NK-92 treated with Interleukin-12 subunit alpha and Interleukin-12 subunit beta, amount 100 ng/mL, for 24 hours (cell line): ENCODE results near the gene OR52N2.

Experiments
- DNase-seq: peaks from one replicate; lab custom pipeline; 2025; lab: John Stamatoyannopoulos, UW

Gene OR52N2

DNA sequence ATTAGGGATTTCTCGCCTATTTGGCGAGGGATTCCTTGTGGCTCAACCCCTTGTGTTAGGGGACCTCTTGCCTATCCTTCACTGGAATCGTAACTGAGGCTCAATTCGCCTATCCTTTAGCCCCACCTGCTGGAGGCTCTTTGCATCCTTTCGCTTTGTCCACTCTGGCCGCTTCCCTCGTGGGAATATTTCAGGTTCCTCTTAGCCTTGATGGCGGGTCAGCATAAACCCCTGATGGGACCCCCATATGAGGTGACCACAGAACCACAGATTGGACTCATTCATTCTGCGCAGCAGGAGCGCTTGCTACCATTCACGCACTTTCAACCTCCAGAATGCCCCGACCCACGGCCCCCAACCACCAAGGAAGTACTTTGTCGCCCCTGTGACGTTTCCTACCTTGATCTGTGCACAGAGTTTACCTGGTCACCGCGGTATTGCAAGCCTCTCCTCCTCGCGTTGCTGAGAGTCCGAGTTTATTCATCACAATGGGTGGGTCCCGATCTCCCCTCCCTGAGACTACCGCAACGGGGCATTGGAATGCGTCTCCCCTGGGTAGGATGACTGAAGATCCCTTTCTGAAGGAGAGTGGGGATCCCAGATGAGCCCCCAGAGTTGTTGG is at the start of gene OR52N2:
Gene OR52N2, plus strand, starts transcription at position 425 of the 622 bp plus-strand sequence. CDS start 11,412 bp downstream, outside the sequence.
- peak; percentile 44 for DNase-seq

DNA sequence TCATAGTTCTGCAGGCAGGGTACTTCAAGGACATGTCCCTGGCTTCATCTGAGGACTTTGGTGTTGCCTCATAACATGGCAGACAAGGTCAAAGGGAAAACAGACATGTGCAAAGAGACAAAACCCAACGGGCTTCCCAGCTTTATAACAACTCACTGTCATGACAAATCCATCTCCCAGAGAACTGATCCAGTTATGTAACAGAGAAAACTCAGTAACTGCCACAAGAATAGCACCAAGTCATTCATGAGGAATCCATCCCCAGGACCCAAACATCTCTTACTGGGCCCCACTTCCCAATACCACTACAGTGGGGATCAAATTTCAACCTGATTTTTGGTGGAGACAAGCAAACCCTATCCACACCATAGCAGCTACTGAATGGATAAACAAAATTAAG is 41.7 kb upstream of the OR52N2 start:
- no peak for DNase-seq

DNA sequence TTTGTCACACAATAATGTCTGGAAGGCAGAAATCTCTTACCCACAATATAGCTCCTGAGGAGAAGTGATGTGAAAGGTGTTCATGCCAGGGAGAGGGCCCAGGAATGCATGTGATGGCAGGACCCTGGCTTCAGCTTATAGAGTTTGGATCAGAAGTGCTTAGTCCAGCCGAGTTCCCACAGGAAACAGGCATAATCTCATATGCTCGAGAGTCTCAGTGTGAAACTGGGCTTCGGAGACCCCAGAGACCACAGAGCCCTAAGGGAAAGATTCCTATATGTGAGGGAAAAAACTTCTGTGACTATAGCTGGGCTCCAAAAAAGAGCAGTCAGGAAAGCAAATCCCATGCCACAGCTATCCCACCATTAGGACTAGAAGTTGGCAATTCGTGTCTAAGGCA is 25.5 kb upstream of the OR52N2 start, which contains the start of gene OR52N5:
Gene OR52N5, minus strand, starts transcription at position 101 of the 400 bp plus-strand sequence. CDS start 4,721 bp downstream, outside the sequence.
- no peak for DNase-seq

DNA sequence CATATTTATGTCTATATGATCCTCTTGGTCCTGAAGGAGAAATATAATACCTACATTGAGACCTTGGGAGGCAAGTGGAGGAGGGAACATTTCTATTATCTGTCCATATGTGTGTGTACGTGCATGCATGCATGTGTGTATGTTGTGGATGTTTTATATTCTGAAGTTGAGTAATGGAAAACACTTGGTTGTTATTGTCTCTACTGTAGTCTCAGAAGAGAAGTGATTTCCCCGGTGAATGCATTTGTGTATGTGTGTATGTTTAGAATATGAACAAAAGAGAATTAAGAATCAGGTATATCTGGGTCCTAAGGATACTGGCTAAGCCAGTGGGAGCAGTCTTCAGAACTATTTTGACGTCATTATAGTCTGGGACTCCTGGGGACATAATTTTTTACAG is 17.6 kb upstream of the OR52N2 start, which contains the start of gene OR52N1:
Gene OR52N1, minus strand, starts transcription at position 101 of the 400 bp plus-strand sequence. CDS start 2,449 bp downstream, outside the sequence.
- no peak for DNase-seq

DNA sequence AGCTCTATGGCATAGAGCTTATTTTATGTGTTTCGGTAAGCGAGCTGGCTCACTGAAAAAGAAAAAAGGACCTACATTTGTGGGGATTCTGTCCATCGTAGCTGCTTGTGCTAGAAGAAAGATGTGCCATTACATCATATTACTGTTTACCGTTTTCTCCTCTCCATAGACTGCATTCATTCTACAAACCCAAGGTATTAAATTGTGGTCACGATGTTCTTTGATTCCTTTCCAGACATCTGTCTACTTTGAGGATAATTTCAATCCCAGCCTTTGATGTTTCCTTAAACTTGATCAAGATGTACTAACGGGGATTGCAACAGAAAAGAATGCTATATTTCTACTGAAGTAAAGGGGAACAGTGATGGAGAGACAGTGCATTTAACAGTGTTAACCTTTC is 12.2 kb upstream of the OR52N2 start:
- DNase-seq: no peak

DNA sequence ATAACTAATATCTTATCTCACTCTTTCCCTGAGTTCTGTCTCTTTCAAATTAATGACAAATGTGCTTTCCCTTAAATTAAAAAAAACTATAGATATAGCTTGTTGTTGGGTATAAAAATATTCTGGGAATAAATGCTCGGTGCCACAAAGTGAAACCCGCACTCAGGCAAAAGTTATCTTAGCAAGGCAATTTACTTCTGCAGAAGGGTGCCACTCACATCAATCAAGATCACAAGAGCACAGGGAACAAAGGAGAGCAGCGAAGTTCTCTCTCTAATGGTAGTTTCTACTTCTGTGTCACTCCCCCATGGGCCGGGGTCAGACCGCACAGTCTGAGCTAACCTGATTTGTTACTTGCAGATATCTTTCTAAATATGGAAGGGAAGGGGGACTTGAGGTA is 4.7 kb upstream of the OR52N2 start:
- no peak for DNase-seq

DNA sequence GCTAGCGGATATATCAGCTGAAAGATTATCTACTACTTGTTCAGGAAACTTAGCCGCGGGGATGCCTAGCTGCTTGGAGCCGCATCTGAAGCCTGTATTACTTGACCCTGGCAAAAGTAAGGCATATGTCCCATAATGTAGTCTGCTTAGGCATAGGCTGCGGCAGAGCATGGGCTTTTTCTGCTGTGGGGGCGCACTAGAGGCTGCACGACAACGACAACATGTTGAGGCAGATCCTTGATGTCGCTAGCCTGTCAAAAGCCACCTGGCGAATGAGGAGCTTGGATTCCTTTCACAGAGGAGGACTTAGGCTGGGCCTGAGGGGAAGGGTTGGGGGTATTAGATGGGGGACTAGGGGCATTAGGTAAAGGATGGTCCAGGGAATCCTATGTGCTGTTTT is 1.1 kb upstream of the OR52N2 start:
- no peak for DNase-seq

DNA sequence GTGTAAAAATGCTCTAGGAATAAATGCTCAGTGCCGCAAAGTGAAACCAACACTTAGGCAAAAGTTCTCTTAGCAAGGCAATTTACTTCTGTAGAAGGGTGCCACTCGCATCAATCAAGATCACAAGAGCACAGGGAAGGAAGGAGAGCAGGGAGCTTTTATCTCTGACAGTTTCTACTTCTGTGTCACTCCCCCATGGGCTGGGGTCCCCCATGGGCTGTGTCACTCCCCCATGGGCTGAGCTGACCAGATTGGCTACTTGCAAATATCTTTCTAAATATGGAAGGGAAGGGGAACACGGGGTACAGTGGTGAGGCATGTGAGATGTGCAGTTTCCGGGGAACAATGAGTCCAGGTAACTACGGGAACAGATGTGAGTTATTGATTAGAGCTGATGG is 397 bp downstream of the OR52N2 start:
- DNase-seq: no peak

DNA sequence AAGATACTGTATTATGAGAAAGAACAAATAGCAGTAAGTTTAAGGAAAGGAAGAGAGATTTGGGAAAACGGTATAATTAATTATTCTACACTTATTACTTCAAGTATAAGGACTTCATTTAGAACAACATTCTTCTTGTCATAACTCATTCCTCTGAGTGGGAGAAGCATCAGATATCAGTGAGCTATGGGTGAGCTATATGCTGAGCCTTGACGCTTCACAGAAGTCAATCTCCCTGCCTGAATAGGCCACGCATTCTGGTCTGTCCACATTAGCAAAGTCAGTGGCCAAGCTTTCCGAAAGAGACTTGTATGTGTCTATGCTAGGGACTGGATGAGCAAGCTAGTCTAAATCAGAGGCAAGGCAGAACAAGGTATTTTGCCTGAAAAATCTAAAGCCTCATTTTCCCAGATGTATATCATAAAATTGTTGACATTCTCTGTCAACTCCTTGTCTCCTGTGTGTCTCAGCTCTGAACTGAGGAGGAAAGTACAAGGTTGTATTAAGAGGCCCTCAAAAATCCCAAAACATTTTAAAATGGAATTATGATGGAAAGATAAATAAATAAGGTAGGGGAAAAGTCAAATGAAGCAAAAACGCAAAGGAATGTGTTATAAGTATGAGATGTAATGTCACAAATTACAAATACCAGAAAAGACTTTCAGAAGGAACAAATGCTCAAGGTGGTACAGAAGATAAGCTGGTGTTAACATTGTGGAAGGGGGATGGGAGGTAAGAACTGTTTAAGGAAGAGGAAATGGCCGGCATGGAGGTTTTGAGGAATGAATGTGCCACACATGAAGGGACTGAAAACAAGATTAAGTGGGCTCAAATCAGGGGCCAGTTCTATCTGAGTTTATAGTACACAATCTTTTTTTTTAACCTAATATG is 1.4 kb downstream of the OR52N2 start:
- DNase-seq: no peak

DNA sequence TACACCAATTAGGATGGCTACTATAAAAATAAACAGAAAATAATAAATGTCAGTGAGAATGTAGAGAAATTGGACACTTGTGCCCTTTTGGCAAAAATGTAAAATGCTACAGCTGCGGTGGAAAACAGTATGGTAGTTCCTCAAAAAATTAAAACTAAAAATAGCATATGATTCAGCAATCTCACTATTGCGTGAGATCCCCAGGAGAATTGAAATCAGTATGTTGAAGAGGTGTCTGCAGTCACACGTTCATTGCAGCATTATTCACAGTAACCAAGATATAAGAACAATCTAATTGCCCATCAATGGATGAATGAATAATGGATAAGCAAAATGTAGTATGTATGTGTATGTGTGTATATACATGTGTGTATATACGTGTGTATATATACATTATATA is 6.8 kb downstream of the OR52N2 start:
- no peak for DNase-seq

DNA sequence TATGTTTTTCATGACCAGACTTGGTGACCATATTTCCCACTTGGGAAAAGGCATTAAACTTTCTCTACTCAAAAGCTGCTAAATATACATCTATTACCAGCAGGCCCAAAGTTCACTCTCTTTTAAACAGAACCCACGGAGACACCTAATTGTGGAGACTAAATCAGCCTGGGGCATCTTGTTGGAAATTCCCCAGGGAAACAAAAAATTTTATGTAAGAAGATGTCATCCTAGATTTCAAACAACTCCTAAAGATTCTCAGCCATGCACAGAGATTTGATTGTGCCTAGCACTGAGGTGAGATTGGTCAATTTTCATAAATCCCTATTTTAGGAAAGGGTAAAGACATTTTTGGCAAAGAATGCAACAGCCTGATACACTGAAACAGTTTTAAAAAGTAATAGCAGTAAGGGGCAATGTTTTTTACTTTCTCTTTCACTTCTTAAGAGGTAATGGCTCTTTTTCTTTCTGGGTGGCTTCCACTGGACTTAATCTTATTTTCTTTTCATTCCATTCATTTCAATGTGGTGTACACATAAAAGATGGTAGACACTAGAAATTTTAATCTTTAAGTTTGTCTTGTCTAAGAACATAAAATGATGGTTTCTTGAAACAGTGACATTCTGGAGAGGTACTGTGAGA is 9.6 kb downstream of the OR52N2 start:
- no peak for DNase-seq

DNA sequence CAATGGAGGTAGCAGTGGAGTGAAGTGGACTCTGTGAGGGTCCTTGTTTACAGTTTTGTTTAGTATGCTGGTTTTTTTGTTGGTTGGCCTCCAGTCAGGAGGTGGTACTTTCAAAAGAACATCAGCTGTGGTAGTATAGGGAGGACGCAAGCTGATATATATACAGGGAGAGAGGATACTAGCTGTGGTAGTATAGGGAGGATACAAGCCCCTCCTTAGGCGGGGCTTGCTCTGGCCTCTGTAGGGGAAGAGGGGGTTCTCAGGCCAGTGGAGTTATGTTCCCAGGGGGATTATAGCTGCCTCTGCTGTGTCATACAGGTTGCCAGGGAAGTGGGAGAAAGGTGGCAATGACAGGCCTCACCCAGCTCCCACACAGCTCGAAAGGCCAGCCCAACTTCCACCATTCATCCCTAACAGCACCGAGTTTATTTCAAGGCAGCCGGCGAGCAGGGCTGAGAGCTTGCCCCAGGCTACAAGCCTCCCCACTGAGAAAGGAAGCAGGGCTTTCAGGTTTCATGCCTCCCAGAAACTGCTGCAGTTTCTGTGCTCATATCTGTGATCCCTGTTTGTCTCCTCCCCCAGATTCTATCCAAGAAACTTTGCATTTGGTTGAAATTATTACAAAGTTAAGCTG is 22.6 kb downstream of the OR52N2 start:
- DNase-seq: no peak

DNA sequence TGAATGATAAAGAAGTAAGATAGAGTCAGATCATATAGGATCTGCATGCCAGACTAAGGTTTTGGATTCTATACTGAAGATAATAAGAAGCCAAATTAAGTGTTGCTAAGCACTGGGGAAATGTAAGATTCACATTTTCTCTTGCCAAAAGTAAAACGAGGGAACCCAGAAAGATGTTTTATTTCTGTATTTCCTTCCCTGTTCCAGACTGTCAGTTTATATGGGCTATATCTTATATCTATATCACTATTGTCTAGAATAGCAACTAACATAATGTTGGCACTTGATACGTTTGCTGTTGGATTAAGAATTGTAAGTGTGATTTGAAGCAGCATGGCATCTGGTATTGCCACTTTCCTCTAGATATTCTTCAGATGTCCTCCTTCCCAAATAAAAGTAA is 24.7 kb downstream of the OR52N2 start:
- no peak for DNase-seq

DNA sequence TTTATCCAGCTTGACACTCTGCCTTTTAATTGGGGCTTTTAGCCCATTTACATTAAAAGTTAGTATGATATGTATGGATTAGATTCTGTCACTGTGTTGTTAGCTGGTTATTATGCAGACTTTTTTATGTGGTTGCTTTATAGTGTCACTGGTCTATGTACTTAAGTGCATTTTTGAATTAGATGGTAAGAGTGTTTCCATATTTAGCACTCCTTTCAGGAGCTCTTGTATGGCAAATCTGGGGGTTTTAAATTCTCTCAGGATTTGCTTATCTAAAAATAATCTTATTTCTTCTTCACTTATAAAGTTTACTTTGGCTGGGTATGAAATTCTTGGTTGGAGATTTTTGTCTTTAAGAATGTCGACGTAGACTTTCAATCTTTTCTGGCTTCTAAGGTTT is 29.0 kb downstream of the OR52N2 start:
- no peak for DNase-seq

DNA sequence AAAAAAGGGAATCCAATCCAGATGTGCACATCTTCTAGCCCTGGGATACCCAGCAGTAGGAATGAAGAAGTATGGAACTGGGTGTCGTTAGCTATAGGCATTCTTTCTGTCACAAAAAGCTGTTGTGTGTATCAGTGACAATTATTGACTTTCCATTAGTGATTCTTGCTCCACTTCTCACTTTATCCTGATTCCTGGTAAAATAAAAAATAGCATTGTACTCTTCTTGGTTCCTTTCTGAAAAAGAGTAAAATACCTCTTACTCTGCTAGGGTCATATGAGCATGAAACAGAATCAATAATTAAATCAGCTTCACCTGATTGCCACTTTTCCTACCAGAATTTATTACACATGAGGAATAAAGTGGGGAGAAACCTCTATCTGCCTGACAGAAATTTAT is 33.1 kb downstream of the OR52N2 start, which contains the start of gene OR52E6:
Gene OR52E6, minus strand, starts transcription at position 101 of the 400 bp plus-strand sequence. Its CDS starts 0 bp downstream, at position 101.
- DNase-seq: no peak

DNA sequence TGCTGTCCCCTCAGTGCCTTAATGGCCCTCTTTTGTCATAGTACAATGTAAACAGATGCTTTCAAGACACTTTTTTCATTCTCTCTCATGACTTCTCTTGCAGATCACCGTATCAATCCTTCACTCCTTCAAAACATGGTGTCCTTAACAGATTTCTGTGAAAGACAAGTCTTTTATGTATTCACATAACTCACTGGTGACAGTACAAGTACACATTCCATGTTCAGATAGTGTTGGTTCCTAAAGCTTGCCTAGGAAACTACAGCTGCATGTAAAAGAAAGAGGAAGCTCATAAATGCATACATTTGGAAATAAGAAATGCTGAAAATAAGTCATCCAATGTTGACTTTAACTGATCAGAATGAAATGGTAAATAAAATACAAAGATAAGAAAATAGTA is 38.0 kb downstream of the OR52N2 start:
- no peak for DNase-seq

DNA sequence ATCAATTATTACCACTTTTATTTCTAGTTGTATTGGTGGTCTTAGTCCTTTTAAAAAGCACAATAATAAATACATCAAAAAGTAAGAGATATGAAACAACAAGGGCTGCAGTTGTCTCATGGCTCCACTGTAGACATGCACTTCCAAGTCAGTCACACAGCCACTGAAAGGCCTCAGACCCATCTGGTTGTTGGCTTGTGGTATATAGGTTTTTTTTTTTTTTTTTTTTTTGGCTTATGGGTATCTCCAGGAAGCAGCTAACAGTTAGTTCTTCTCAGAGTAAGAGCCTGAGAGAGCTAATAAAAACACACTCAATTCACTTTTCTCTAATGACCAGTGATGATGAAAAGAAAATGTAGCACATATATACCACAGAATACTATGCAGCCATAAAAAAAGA is 39.0 kb downstream of the OR52N2 start:
- no peak for DNase-seq

DNA sequence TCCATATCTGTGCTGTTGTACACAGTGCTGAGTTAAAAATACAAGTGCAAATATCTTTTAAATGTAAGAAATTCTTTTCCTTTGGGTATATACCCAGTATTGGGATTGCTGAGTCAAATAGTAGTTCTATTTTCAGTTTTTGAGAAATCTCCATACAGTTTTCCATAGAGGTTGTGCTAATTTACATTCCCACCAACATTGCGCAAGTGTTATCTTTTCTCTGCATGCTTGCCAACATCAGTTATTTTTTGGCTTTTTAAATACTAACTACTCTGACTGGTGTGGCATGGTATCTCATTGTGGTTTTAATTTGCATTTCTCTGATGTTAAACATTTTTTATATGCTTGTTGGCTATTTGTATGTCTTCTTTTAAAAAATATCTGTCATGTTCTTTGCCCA is 42.3 kb downstream of the OR52N2 start:
- DNase-seq: no peak

DNA sequence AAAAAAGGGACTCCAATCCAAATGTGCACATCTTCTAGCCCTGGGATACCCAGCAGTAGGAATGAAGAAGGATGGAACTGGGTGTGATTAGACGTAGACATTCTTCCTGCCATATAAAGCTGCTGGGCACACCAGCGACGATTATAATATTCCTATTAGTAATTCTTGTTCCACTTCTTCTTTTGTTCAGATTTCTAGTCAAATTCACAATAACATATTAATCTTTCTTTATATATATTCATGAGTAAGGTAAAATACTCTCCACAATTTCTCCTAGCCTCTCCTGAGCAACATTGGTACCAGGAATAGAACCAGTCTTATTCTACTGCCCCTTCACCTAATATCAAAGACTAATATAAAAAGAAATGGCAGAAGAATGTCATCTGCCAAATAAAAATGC is 48.9 kb downstream of the OR52N2 start, which contains the start of gene OR52E8:
Gene OR52E8, minus strand, starts transcription at position 101 of the 400 bp plus-strand sequence. Its CDS starts 0 bp downstream, at position 101.
- DNase-seq: no peak

DNA sequence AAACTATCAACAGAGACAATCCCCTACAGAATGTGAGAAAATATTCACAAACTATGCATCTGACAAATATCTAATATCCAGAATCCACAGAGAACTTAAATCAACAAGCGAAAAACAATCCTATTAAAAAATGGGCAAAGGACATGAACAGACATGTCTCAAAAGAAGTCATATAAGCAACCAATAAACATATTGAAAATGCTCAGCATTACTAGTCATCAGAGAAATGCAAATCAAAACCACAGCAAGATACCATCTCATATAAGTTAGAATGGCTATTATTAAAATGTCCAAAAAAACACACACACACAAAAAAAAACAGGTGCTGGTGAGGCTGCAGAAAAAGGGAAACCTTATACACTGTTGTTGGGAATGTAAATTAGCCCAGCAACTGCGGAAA is 57.1 kb downstream of the OR52N2 start:
- no peak for DNase-seq
